CD4-positive, alpha-beta T cell treated with Interleukin-12 subunit alpha and Interleukin-12 subunit beta, for 1 hour (primary cell): ENCODE data around the gene COPZ1.
A peak's percentile ranks its signal among the peaks of the same experiment; 100 is the strongest.
"Not testable (repeated sequence)": the region's sequence is repeated elsewhere in the genome, so short reads cannot be mapped to it uniquely, and the experiment has no call there.

ENCODE experiments used
- DNase-seq: peaks from one replicate; pipeline ENCODE4 v3.0.0-alpha.2; 2020

COPZ1 gene

GRCh38 chr12:54324617-54325441 is at the start of gene COPZ1:
Gene COPZ1, plus strand, starts transcription at chr12:54325131. Its CDS starts 33 bp downstream, at chr12:54325164.
- DNase-seq = peak; percentile 98

- DNase-seq = no peak
These were observed 48.6 kb upstream of the COPZ1 start for GRCh38 chr12:54276368-54276767.

GRCh38 chr12:54277823-54278276 is 47.1 kb upstream of the COPZ1 start:
- DNase-seq = no peak

DNA sequence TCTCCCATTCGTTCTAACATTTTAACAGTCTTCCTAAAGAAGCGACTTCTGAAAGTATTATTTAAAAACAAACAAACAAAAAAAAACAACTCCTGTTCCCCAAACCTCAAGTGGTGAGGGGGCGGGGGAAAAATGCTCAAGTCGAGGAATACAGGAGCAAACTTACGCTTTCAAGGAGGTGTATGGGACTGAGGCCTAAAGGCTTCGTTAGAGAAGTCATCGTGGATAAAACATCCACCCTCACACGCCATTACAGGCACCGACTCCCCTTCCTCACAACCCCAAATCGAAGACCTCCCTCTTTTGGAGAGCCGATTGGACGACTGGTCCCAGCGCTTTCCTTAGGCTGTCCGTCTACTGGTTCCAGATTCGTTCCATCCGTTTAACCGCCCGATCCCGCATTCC is 45.7 kb upstream of the COPZ1 start:
- no peak for DNase-seq

DNA sequence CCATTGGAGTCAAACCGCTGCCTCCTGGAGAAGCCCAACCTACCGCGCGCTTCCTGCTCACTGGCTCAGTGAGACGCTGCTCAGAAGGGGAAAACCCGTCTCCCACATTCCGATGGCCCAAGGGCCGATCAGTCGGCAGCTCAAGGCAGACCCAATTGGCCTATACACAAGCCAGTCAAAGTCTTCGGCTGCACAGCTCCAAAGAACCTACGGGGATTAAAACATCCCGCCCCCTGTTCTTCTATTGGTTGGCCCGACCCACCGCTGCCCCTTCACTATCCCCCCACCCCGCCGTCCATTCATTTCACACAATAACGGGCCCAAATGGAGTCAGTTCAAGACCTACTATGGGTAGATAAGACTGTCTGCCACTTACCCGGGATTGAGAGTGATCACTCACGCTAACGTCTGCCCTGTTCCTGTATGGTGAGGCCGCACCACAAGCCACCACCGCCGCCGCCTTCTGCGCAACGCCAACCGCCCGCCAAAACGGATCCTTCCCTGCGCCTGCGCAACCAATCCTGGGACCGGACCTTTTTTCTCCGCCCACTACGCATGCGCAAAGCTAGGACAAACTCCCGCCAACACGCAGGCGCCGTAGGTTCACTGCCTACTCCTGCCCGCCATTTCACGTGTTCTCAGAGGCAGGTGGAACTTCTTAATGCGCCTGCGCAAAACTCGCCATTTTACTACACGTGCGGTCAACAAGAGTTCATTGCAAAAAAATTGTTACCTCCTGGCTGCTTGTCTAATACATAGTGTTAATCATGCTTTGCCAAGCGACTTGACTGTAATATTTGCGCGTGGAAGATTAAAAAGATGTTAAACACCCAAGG is 45.1 kb upstream of the COPZ1 start, which contains the start of gene CBX5:
Gene CBX5 (minus strand): TSS at position 491 of the 836 bp plus-strand sequence. CDS start 22,472 bp downstream, outside the sequence.
- peak; percentile 100 for DNase-seq

GRCh38 chr12:54280468-54281260 is 44.3 kb upstream of the COPZ1 start, which contains the start of gene HNRNPA1:
Gene HNRNPA1, plus strand, starts transcription at chr12:54280726. Its CDS starts 82 bp downstream, at chr12:54280808.
- peak; percentile 99 for DNase-seq

- DNase-seq = not testable (repeated sequence)
These were observed 43.7 kb upstream of the COPZ1 start for GRCh38 chr12:54281261-54281638.

- DNase-seq = not testable (repeated sequence)
These were observed 43.2 kb upstream of the COPZ1 start for GRCh38 chr12:54281694-54282093.

- no peak for DNase-seq
These were observed 41.9 kb upstream of the COPZ1 start for GRCh38 chr12:54282949-54283593.

DNA sequence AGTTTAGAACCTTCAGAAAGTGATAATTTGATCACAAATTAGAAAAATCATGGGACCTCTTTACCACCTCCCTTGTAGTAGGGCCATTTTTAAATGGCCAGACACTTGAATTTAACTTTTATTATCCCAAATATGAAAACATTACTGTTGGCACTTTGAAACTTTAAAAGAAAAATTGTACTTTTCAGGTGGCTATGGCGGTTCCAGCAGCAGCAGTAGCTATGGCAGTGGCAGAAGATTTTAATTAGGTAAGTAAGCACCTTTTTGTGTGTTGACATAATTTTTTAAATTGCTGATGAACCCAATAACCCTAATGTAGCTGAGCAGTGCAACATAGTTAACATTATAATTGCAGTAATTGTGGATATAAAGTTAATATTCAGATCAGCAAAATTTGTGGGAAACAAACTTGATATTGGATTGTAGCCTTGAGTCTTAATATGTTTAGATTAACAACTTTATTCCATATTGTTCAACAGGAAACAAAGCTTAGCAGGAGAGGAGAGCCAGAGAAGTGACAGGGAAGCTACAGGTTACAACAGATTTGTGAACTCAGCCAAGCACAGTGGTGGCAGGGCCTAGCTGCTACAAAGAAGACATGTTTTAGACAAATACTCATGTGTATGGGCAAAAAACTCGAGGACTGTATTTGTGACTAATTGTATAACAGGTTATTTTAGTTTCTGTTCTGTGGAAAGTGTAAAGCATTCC is 40.7 kb upstream of the COPZ1 start:
- not testable (repeated sequence) for DNase-seq

DNA sequence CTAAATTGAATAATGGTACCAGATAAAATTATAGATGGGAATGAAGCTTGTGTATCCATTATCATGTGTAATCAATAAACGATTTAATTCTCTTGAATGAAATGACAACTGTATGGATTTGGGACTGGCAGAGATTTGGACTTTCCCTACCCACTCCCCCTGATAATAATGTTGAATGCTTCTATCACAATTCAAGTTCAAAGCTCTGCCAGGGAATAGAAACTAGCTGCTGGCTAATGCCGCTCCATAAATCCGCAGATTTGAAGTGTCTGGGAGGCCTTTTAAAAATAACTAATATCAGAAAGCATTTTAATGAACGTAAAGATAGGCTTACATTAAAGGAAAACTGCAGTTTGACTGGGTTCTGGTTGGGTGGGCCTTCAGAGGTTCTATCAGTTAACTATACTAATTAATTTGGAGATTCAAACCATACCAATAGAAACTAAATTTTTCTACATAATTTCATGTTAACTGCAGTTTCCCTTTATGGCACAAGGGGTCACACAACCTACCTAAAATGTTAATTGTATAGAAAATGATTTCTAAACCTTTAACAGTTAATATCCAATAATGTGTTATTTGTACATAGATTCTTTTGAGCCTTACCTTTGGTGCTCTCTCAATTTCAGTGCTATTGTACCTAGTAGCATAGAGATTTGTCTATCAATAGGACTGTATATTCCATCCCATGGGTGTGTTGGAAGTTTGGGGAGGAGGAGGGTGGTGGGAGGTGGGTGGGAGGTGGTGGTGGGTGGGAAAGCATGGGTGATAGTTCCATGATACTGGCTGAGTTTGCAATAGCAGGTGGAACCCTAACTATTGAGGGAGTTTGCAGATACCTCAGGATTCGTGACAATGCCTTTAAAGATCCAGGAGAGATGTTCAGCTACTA is 39.5 kb upstream of the COPZ1 start:
- no peak for DNase-seq

DNA sequence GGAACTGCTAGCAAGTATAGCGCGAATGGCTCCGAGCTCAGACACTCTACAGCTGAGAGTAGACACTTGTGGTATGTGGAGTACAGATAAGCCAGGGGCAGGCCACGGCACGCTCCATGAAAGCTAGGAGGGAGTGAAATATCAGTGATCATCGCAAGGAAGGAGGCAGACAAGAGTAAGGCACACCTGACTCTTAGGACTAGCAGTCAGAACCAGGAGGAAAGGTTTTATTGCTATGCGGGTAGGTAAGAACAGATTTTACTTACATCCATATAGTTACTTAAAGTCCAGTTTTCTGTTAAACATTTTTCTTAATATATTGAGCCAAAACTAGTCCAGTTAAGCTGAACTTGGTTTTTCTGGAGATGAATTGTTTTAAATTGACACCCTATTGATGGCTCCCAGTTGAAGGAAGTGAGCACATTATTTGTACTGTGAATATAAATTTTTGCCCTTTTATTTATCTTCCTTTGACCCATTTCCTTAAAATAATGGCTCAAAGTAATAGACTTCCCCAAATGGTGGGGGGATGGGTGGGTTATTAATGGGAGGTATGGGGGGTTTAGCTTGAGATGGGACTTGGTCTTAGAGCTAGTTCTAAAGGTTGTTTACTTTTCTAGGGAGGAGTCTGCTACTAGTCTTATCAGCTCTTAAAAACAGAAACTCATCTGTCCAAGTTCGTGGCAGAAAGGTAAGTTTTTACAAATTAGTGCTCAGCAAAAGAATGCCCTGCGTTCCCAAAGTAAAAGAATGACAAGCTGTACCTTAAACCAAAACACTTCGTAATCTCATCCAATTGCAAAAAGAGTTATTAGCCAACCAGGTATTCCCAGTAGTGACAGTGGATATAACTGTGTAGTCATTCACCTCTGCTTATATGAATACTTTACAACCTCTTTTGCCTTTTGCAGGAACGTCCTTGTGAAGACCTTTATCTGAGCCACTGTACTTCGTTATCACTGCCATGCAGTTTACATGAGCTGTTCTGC is 38.6 kb upstream of the COPZ1 start:
- DNase-seq = no peak

DNA sequence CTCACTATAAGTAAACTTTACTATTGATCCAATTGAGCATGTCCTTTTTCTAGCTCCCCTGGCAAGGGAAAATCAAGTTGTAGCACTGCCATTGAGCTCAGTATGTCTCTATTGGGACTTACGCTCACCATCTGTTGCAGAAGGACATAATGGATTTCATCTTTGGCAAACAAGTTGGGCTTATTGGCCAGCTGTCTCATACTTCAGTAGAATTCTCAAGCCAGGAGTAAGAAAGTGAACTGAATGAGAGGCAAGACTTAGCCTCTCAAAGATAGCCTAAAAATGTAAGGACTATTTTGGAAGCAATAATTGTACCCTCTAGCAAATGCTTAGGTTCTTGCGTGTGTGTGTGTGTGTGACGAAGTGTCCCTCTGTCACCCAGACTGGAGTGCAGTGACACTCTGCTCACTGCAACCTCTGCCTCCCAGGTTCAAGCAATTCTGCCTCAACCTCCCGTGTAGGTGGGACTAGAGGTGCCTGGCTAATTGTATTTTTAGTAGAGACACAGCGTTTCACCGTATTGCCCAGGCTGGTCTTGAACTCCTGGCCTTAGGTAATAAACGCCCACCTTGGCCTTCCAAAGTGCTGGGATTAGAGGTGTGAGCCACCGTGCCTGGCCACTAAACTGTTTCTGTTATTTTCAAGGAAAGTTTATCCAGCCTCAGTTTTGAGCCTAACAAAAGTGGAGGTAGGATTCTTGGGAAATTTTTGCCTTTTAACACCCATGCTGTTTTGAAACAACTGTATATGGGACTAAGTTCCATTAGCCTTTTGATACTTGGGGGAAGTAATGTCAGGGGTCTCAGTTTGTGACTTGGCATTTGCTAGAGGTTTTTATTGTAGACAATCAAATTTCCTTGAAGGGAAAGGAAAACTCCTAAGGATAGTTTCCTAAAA is 37.4 kb upstream of the COPZ1 start:
- no peak for DNase-seq

DNA sequence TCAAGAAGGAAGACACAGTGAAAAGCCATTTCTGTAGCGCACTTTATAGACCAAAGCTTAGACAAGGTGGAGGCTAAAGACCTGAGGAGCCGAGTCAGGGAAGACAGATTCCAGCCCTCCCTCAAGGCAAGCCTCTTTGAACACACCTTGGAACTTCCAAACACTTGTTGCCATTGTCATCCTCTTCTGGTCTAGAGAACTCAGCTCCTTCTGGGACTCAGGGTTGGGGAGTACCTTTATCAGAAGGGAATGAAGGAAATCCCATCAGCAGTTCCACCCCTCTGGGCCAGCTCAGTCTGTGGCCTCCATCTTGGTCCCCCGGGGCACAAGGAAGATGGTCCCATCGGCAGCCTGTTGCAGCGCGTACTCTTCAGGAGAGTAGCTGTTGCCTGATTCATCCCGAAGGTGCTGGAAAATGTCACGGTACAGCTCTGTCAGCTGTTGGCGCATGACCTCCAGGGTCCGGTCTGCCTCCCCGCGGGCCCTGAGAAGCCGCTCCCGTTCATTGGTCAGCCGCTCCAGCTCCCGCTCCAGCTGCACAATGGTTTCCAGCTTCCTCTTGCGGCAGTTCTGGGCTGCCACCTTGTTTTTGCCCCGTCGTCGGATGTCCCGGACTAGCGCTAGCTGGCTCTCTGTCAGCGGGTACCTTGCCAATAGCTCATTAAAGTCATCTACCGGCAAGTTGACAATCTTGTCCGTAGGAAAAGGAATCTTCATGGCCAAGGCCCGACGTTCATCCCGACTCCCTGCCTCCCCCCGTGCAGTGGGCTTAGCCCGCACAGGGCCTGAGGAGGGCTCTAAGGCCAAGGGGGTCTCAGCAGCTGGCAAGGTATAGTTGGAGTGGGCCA is 32.6 kb upstream of the COPZ1 start:
- DNase-seq = no peak

- DNase-seq = no peak
These were observed 32.0 kb upstream of the COPZ1 start for GRCh38 chr12:54292931-54293241.

- peak; percentile 61 for DNase-seq
These were observed 30.6 kb upstream of the COPZ1 start for GRCh38 chr12:54294152-54294952.
